ENCODE measurements around the gene SRC.

The SRC gene

GRCh38 chr20:37449276-37449675, 103.3 kb downstream of the SRC start (continued):
- TF ChIP-seq POU6F1 (CRISPR knock-in tag; IDR thresholded peaks at IDR 0.05; ENCODE audit: borderline replicate concordance, low read depth), result no peak
- TF ChIP-seq TOX (CRISPR knock-in tag; IDR thresholded peaks at IDR 0.05; ENCODE audit: borderline replicate concordance), result no peak
- no peak for TF ChIP-seq ZNF565 (CRISPR knock-in tag; conservative IDR thresholded peaks at IDR 0.05; ENCODE audit: low read depth)
- no peak for TF ChIP-seq PPARA (CRISPR knock-in tag; IDR thresholded peaks at IDR 0.05; ENCODE audit: borderline replicate concordance)
- no peak for TF ChIP-seq ZNF8 (CRISPR knock-in tag; IDR thresholded peaks at IDR 0.05)
- no peak for TF ChIP-seq SNAI2 (CRISPR knock-in tag; IDR thresholded peaks at IDR 0.05)
- TF ChIP-seq GLIS3 (CRISPR knock-in tag; IDR thresholded peaks at IDR 0.05), result no peak
- no peak for TF ChIP-seq ESRRG (CRISPR knock-in tag; IDR thresholded peaks at IDR 0.05)
- no peak for TF ChIP-seq ISL1 (CRISPR knock-in tag; IDR thresholded peaks at IDR 0.05)
- TF ChIP-seq ZNF70 (CRISPR knock-in tag; IDR thresholded peaks at IDR 0.05), result no peak
- TF ChIP-seq TCF4 (CRISPR knock-in tag; IDR thresholded peaks at IDR 0.05; ENCODE audit: borderline replicate concordance), result no peak
- TF ChIP-seq ARNTL (CRISPR knock-in tag; IDR thresholded peaks at IDR 0.05; ENCODE audit: borderline replicate concordance, low read depth), result no peak
- no peak for TF ChIP-seq CSRNP3 (CRISPR knock-in tag; IDR thresholded peaks at IDR 0.05)
- TF ChIP-seq RARB (CRISPR knock-in tag; IDR thresholded peaks at IDR 0.05), result no peak

- ATAC-seq, result no peak
- TF ChIP-seq ARNTL (CRISPR knock-in tag; IDR thresholded peaks at IDR 0.05; ENCODE audit: borderline replicate concordance, low read depth) (no peak), CREB5 (CRISPR knock-in tag; IDR thresholded peaks at IDR 0.05; ENCODE audit: low read depth) (no peak), ZNF8 (CRISPR knock-in tag; IDR thresholded peaks at IDR 0.05) (no peak), CSRNP3 (CRISPR knock-in tag; IDR thresholded peaks at IDR 0.05) (no peak), ZC3H10 (CRISPR knock-in tag; IDR thresholded peaks at IDR 0.05) (no peak), TOX (CRISPR knock-in tag; IDR thresholded peaks at IDR 0.05; ENCODE audit: borderline replicate concordance) (no peak), ISL1 (CRISPR knock-in tag; IDR thresholded peaks at IDR 0.05) (no peak), ZNF70 (CRISPR knock-in tag; IDR thresholded peaks at IDR 0.05) (no peak)
Measured at GRCh38 chr20:37450344-37450743, 104.4 kb downstream of the SRC start.

GRCh38 chr20:37451616-37452015, 105.7 kb downstream of the SRC start:
- TF ChIP-seq TOX (CRISPR knock-in tag; IDR thresholded peaks at IDR 0.05; ENCODE audit: borderline replicate concordance), result no peak
- no peak for TF ChIP-seq CSRNP3 (CRISPR knock-in tag; IDR thresholded peaks at IDR 0.05)
- TF ChIP-seq ZNF8 (CRISPR knock-in tag; IDR thresholded peaks at IDR 0.05), result no peak
- no peak for TF ChIP-seq GLIS3 (CRISPR knock-in tag; IDR thresholded peaks at IDR 0.05)
- no peak for TF ChIP-seq BACH2 (CRISPR knock-in tag; IDR thresholded peaks at IDR 0.05; ENCODE audit: borderline replicate concordance)
- TF ChIP-seq POU6F1 (CRISPR knock-in tag; IDR thresholded peaks at IDR 0.05; ENCODE audit: borderline replicate concordance, low read depth), result no peak
- no peak for TF ChIP-seq TCF4 (CRISPR knock-in tag; IDR thresholded peaks at IDR 0.05; ENCODE audit: borderline replicate concordance)
- no peak for TF ChIP-seq SNAI2 (CRISPR knock-in tag; IDR thresholded peaks at IDR 0.05)
- no peak for TF ChIP-seq ZC3H10 (CRISPR knock-in tag; IDR thresholded peaks at IDR 0.05)
- TF ChIP-seq ZNF565 (CRISPR knock-in tag; conservative IDR thresholded peaks at IDR 0.05; ENCODE audit: low read depth), result no peak
- TF ChIP-seq ISL1 (CRISPR knock-in tag; IDR thresholded peaks at IDR 0.05), result no peak
- no peak for ATAC-seq

- no peak for ATAC-seq
- no peak for TF ChIP-seq TOX (CRISPR knock-in tag; IDR thresholded peaks at IDR 0.05; ENCODE audit: borderline replicate concordance)
- TF ChIP-seq GLIS3 (CRISPR knock-in tag; IDR thresholded peaks at IDR 0.05), result no peak
- no peak for TF ChIP-seq CSDC2 (CRISPR knock-in tag; IDR thresholded peaks at IDR 0.05)
- no peak for TF ChIP-seq ZNF70 (CRISPR knock-in tag; IDR thresholded peaks at IDR 0.05)
- TF ChIP-seq ZNF565 (CRISPR knock-in tag; conservative IDR thresholded peaks at IDR 0.05; ENCODE audit: low read depth), result no peak
- no peak for TF ChIP-seq CSRNP3 (CRISPR knock-in tag; IDR thresholded peaks at IDR 0.05)
- TF ChIP-seq ESRRG (CRISPR knock-in tag; IDR thresholded peaks at IDR 0.05), result no peak
- no peak for TF ChIP-seq PATZ1 (CRISPR knock-in tag; IDR thresholded peaks at IDR 0.05; ENCODE audit: borderline replicate concordance)
- TF ChIP-seq SNAI2 (CRISPR knock-in tag; IDR thresholded peaks at IDR 0.05), result no peak
- TF ChIP-seq ISL1 (CRISPR knock-in tag; IDR thresholded peaks at IDR 0.05), result no peak
- TF ChIP-seq BACH2 (CRISPR knock-in tag; IDR thresholded peaks at IDR 0.05; ENCODE audit: borderline replicate concordance), result no peak
- TF ChIP-seq ZFP30 (CRISPR knock-in tag; IDR thresholded peaks at IDR 0.05), result no peak
Measured at GRCh38 chr20:37452236-37452635, 106.3 kb downstream of the SRC start.
